HCT116 (cell line): ENCODE data around the gene NME1. TPM values are rescaled to one million over a fixed set of nuclear protein-coding genes. Genes with fewer than 3 reads are reported as not detected.

ENCODE experiments used
- ATAC-seq: fragments of 200-7000 bp; cut with Tn5 transposase; 2 replicates; pipeline ENCODE4 v1.9.1; 2020; ENCODE audit warnings: mild to moderate bottlenecking, moderate library complexity
- BruUV-seq: library from RNA; stranded (reverse); fragments of 400-500 nt; replicated peaks from 2 replicates; lab custom pipeline; 2021; lab: Mats Ljungman, UMichigan
- CTCF ChIA-PET: fragments of 300-600 bp; sonication (Branson Sonifier 250); formaldehyde crosslinking; loops from one replicate; lab custom pipeline; 2021; ENCODE audit warnings: antibody characterized with exemption; lab: Charles Lee
- POLR2A ChIA-PET: fragments of 300-600, 350-600 bp; sonication (Branson Sonifier 250); formaldehyde crosslinking; loops from one replicate; lab custom pipeline; 2021; ENCODE audit warnings: antibody characterized with exemption; lab: Charles Lee
- RAD21 ChIA-PET, 2 experiments: fragments of 300-600 bp; sonication (Branson Sonifier 250); formaldehyde crosslinking; loops; one replicate each; lab custom pipeline; 2023; ENCODE audit warnings: low total read pairs in 2 of 2; ENCODE audit not compliant: uncharacterized antibody in 2 of 2, unreplicated experiment in 2 of 2, low non-redundant PET in 1 of 2; lab: Charles Lee
- DNase-seq: peaks from one replicate; pipeline ENCODE4 v3.0.0-alpha.2; 2010; ENCODE audit warnings: low read depth, low spot score
- H2AFZ ChIP-seq: fragments of 200-600 bp; shearing (Covaris generic), sonication (generic); 2 replicates; pipeline ENCODE4 v1.6.1; 2017; ENCODE audit warnings: low read depth, mixed run types, mixed read lengths, antibody characterized with exemption, low read length; ENCODE audit not compliant: poor library complexity, severe bottlenecking
- H3K27ac ChIP-seq: 2 replicates; pipeline ENCODE4 v1.5.1; 2012; ENCODE audit warnings: low read depth, low read length
- H3K27me3 ChIP-seq: fragments of 200-600 bp; sonication (generic); 2 replicates; pipeline ENCODE4 v1.6.1; 2016; ENCODE audit warnings: mixed run types, low read length, mixed read lengths; ENCODE audit not compliant: insufficient read depth
- H3K36me3 ChIP-seq, 2 experiments: fragments of 200-500 bp in 1 of 2; fragments of 200-600 bp in 1 of 2; sonication (Bioruptor generic) in 1 of 2; sonication (generic) in 1 of 2; 2 replicates each; pipeline versions ENCODE4 v1.5.1 to v1.6.1; 2014 to 2016; ENCODE audit warnings: low read length in 2 of 2, inconsistent platforms in 1 of 2, mixed read lengths in 1 of 2, mixed run types in 1 of 2; ENCODE audit not compliant: insufficient read depth in 2 of 2, control insufficient read depth in 1 of 2
- H3K4me1 ChIP-seq, 2 experiments: fragments of 200-600 bp in 1 of 2; sonication (generic) in 1 of 2; 2 replicates each; pipeline versions ENCODE4 v1.5.1 to v1.6.1; 2012 to 2017; ENCODE audit warnings: low read length in 2 of 2, inconsistent platforms in 1 of 2, mild to moderate bottlenecking in 1 of 2, mixed read lengths in 1 of 2, mixed run types in 1 of 2, moderate library complexity in 1 of 2; ENCODE audit not compliant: insufficient read depth in 2 of 2, control insufficient read depth in 1 of 2
- H3K4me2 ChIP-seq: fragments of 200-600 bp; sonication (generic); 2 replicates; pipeline ENCODE4 v1.6.1; 2017; ENCODE audit warnings: mixed run types, low read length, mixed read lengths
- H3K4me3 ChIP-seq, 2 experiments: fragments of 200-600 bp in 1 of 2; sonication (generic) in 1 of 2; replicated peaks in 1 of 2; 2 replicates each; pipeline ENCODE4 v1.5.1; 2011 to 2016; ENCODE audit warnings: low read length in 2 of 2, control low read depth in 1 of 2, low read depth in 1 of 2, mild to moderate bottlenecking in 1 of 2, mixed read lengths in 1 of 2, mixed run types in 1 of 2
- H3K79me2 ChIP-seq: fragments of 200-600 bp; sonication (generic); 2 replicates; pipeline ENCODE4 v1.6.1; 2017; ENCODE audit warnings: mild to moderate bottlenecking, mixed run types, low read length, moderate library complexity, mixed read lengths; ENCODE audit not compliant: insufficient read depth
- H3K9ac ChIP-seq: fragments of 200-600 bp; sonication (generic); 2 replicates; pipeline ENCODE4 v1.6.1; 2016; ENCODE audit warnings: low read length, mixed read lengths
- H3K9me2 ChIP-seq: fragments of 200-600 bp; sonication (generic), shearing (Covaris generic); 2 replicates; pipeline ENCODE4 v1.6.1; 2017; ENCODE audit warnings: mixed run types, mild to moderate bottlenecking, moderate library complexity; ENCODE audit not compliant: insufficient read depth
- H3K9me3 ChIP-seq, 2 experiments: fragments of 200-500 bp in 1 of 2; fragments of 200-600 bp in 1 of 2; sonication (Bioruptor generic) in 1 of 2; sonication (generic) in 1 of 2; 2 replicates each; pipeline ENCODE4 v1.6.1; 2014 to 2017; ENCODE audit warnings: low read length in 2 of 2, mixed read lengths in 2 of 2, inconsistent platforms in 1 of 2, low read depth in 1 of 2, mild to moderate bottlenecking in 1 of 2, mixed run types in 1 of 2, moderate library complexity in 1 of 2; ENCODE audit not compliant: control insufficient read depth in 1 of 2, insufficient read depth in 1 of 2
- H4K20me1 ChIP-seq: fragments of 200-600 bp; sonication (generic), shearing (Covaris generic); 2 replicates; pipeline ENCODE4 v1.6.1; 2017; ENCODE audit warnings: mixed run types, mild to moderate bottlenecking, moderate library complexity; ENCODE audit not compliant: insufficient read depth
- CBX3 ChIP-seq: IDR thresholded peaks from 2 replicates; pipeline ENCODE4 v1.6.1; 2012; ENCODE audit warnings: low read depth
- CEBPB ChIP-seq: IDR thresholded peaks from 2 replicates; pipeline ENCODE4 v1.6.1; 2012; ENCODE audit warnings: low read depth
- EGR1 ChIP-seq: IDR thresholded peaks from 2 replicates; pipeline ENCODE4 v1.6.1; 2012; ENCODE audit warnings: low read depth
- ELF1 ChIP-seq: IDR thresholded peaks from 2 replicates; pipeline ENCODE4 v1.6.1; 2012; ENCODE audit warnings: low read depth, borderline replicate concordance
- EZH2 ChIP-seq: fragments of 200-600 bp; sonication (generic); IDR thresholded peaks from 2 replicates; pipeline ENCODE4 v1.6.1; 2017; ENCODE audit warnings: antibody characterized with exemption, mixed run types
- FOSL1 ChIP-seq: IDR thresholded peaks from 2 replicates; pipeline ENCODE4 v1.6.1; 2012; ENCODE audit warnings: low read depth
- JUND ChIP-seq: IDR thresholded peaks from 2 replicates; pipeline ENCODE4 v1.6.1; 2012
- POLR2A ChIP-seq: IDR thresholded peaks from 2 replicates; pipeline ENCODE4 v1.7.0; 2011; ENCODE audit warnings: borderline replicate concordance; ENCODE audit not compliant: insufficient read depth, insufficient read length; ENCODE audit errors: extremely low read depth
- SIN3A ChIP-seq: IDR thresholded peaks from 2 replicates; pipeline ENCODE4 v1.6.1; 2012; ENCODE audit warnings: low read depth
- SP1 ChIP-seq: IDR thresholded peaks from 2 replicates; pipeline ENCODE4 v1.6.1; 2012; ENCODE audit warnings: low read depth
- ZNF274 ChIP-seq: fragments of 200-500 bp; sonication (Bioruptor generic); IDR thresholded peaks from 2 replicates; pipeline ENCODE4 v1.6.1; 2014; ENCODE audit warnings: mild to moderate bottlenecking, low read depth, low read length, inconsistent platforms
- intact Hi-C: fragments of 100-400 bp; cut with micrococcal nuclease; formaldehyde crosslinking; loops from 2 replicates; pipeline ENCODE4 v1.10.0; 2022
- total RNA-seq: library from RNA; stranded (reverse); gene quantifications from one replicate; pipeline ENCODE4 v1.2.1, GENCODE V29; 2021; ENCODE audit not compliant: unreplicated experiment
- TF ChIP-seq, protein P1 (sequence below): IDR thresholded peaks from 2 replicates; pipeline ENCODE4 v1.6.1; 2012
- TF ChIP-seq, protein P2 (sequence below): IDR thresholded peaks from 2 replicates; pipeline ENCODE4 v1.6.1; 2011; ENCODE audit warnings: mild to moderate bottlenecking, low read length, moderate library complexity; ENCODE audit not compliant: insufficient replicate concordance; ENCODE audit errors: extremely low read depth
- TF ChIP-seq, protein P3 (sequence below): IDR thresholded peaks from 2 replicates; pipeline ENCODE4 v1.6.1; 2012; ENCODE audit warnings: low read depth
- TF ChIP-seq, protein P4 (sequence below), 3 experiments: fragments of 200-600 bp in 1 of 3; sonication (generic) in 1 of 3; IDR thresholded peaks in 2 of 3; conservative IDR thresholded peaks in 1 of 3; 2 replicates each; pipeline ENCODE4 v1.5.1; 2012 to 2017; ENCODE audit warnings: low read depth in 2 of 3, low read length in 2 of 3, antibody characterized with exemption in 1 of 3, borderline replicate concordance in 1 of 3, control low read depth in 1 of 3, mild to moderate bottlenecking in 1 of 3, mixed read lengths in 1 of 3, mixed run types in 1 of 3, moderate library complexity in 1 of 3; ENCODE audit not compliant: insufficient read depth in 1 of 3

Gene NME1
- total RNA-seq, 1 experiment from 2014 or later, result 510 TPM

DNA sequence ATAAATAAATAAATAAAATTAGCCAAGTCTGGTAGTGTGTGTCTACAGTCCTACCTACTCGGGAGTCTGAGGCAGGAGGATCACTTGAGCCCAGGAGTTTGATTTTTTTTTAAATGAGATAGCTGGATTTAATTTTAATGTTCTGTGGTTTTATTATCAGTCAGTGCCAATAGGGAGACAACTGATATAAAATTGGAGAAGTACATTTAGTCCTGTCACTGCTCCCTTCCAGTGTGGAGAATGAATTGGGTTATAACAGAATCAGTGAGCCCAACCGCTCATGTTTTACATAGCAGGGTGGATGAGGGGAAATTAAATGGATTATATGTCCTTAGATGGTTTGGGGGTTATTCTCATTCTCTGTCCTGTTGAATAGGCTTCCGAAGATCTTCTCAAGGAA lies 6.2 kb downstream of the NME1 start:
- no peaks in the 10 kb centered on the region for H3K9me3 ChIP-seq
- no TSS peak for BruUV-seq
- H3K27ac ChIP-seq, result no peak overlapping the region
- H3K9ac ChIP-seq, result no peak overlapping the region
- no peak overlapping the region for H2AFZ ChIP-seq
- intact Hi-C loops, result loop anchor here (5.0 to 10.0 kb wide), 2 partner anchors 177 to 615 kb away; partner anchors contain the start of gene SPATA20
- H3K4me1 ChIP-seq, result peaks cover 5 to 9% of the 10 kb centered on the region in 2 experiments; a peak in 3 of 4 replicates
- H3K4me3 ChIP-seq, result no peak overlapping the region
- POLR2A ChIA-PET, result no interaction called here
- H3K27me3 ChIP-seq, result no peaks in the 10 kb centered on the region
- H3K79me2 ChIP-seq, result peaks cover 86% of the 10 kb centered on the region
- DNase-seq (no peak), ATAC-seq (no peak)
- H3K9me2 ChIP-seq, result no peaks in the 10 kb centered on the region
- peaks cover 64 to 77% of the 10 kb centered on the region in 2 experiments for H3K36me3 ChIP-seq
- RAD21 ChIA-PET, result no interaction called here
- no peak overlapping the region for H3K4me2 ChIP-seq
- peaks cover 21% of the 10 kb centered on the region; the same call in 1 of the 2 replicates for H4K20me1 ChIP-seq
- CTCF ChIA-PET, result no interaction called here
- TF ChIP-seq, protein P1, sequence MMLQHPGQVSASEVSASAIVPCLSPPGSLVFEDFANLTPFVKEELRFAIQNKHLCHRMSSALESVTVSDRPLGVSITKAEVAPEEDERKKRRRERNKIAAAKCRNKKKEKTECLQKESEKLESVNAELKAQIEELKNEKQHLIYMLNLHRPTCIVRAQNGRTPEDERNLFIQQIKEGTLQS, result no peak
- TF ChIP-seq, protein P2, sequence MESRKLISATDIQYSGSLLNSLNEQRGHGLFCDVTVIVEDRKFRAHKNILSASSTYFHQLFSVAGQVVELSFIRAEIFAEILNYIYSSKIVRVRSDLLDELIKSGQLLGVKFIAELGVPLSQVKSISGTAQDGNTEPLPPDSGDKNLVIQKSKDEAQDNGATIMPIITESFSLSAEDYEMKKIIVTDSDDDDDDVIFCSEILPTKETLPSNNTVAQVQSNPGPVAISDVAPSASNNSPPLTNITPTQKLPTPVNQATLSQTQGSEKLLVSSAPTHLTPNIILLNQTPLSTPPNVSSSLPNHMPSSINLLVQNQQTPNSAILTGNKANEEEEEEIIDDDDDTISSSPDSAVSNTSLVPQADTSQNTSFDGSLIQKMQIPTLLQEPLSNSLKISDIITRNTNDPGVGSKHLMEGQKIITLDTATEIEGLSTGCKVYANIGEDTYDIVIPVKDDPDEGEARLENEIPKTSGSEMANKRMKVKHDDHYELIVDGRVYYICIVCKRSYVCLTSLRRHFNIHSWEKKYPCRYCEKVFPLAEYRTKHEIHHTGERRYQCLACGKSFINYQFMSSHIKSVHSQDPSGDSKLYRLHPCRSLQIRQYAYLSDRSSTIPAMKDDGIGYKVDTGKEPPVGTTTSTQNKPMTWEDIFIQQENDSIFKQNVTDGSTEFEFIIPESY, result no peak
- TF ChIP-seq JUND (no peak), ELF1 (no peak), FOSL1 (no peak), CBX3 (no peak), POLR2A (no peak), SIN3A (no peak), EGR1 (no peak), EZH2 (no peak), SP1 (no peak), ZNF274 (no peak), CEBPB (no peak)
- TF ChIP-seq, protein P3, sequence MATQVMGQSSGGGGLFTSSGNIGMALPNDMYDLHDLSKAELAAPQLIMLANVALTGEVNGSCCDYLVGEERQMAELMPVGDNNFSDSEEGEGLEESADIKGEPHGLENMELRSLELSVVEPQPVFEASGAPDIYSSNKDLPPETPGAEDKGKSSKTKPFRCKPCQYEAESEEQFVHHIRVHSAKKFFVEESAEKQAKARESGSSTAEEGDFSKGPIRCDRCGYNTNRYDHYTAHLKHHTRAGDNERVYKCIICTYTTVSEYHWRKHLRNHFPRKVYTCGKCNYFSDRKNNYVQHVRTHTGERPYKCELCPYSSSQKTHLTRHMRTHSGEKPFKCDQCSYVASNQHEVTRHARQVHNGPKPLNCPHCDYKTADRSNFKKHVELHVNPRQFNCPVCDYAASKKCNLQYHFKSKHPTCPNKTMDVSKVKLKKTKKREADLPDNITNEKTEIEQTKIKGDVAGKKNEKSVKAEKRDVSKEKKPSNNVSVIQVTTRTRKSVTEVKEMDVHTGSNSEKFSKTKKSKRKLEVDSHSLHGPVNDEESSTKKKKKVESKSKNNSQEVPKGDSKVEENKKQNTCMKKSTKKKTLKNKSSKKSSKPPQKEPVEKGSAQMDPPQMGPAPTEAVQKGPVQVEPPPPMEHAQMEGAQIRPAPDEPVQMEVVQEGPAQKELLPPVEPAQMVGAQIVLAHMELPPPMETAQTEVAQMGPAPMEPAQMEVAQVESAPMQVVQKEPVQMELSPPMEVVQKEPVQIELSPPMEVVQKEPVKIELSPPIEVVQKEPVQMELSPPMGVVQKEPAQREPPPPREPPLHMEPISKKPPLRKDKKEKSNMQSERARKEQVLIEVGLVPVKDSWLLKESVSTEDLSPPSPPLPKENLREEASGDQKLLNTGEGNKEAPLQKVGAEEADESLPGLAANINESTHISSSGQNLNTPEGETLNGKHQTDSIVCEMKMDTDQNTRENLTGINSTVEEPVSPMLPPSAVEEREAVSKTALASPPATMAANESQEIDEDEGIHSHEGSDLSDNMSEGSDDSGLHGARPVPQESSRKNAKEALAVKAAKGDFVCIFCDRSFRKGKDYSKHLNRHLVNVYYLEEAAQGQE, result no peak
- TF ChIP-seq, protein P4, sequence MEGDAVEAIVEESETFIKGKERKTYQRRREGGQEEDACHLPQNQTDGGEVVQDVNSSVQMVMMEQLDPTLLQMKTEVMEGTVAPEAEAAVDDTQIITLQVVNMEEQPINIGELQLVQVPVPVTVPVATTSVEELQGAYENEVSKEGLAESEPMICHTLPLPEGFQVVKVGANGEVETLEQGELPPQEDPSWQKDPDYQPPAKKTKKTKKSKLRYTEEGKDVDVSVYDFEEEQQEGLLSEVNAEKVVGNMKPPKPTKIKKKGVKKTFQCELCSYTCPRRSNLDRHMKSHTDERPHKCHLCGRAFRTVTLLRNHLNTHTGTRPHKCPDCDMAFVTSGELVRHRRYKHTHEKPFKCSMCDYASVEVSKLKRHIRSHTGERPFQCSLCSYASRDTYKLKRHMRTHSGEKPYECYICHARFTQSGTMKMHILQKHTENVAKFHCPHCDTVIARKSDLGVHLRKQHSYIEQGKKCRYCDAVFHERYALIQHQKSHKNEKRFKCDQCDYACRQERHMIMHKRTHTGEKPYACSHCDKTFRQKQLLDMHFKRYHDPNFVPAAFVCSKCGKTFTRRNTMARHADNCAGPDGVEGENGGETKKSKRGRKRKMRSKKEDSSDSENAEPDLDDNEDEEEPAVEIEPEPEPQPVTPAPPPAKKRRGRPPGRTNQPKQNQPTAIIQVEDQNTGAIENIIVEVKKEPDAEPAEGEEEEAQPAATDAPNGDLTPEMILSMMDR (IDR thresholded peaks at IDR 0.05 in 2 of 3, conservative IDR thresholded peaks at IDR 0.05 in 1 of 3; ENCODE audit: borderline replicate concordance in 1 of 3, insufficient read depth in 1 of 3, low read depth in 2 of 3, low read length in 2 of 3), result no peak
